Measurements from ENCODE around the gene GJB2. TPM values are rescaled to one million over a fixed set of nuclear protein-coding genes. Genes with fewer than 3 reads are reported as not detected.

Gene GJB2
- total RNA-seq, 2 experiments from 2014 or later: 0.19 to 0.25 TPM

DNA sequence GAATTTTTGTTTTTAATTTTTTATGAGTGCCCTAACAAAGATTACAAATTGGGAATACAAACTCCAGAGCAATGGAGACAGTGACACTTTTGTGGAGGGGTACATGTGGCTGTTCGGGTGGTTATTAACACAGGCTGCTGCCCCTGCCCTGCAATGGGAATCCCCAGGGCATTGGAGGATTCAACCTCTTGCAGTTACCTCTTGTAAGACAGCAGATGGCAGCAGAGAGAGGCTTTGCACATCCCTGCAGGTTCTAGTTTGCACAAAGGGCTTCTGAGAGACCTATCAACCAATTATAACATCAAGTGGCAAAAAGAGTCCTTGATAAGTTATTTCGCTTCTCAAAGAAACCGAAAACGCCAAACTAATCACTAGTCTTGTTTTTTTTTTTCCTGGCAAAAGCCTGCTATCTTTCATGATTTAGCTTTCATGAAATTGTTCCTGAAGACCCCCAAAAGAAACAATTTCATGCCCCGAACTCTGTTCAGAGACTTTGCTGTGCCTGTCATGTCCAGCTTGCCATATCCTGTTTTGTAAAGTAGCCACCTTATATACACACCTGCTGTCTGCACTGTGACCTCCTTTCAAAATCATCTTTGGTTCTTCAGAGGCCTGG is 10.4 kb downstream of the GJB2 start:
- Mint-ChIP-seq H3K4me1 (ENCODE audit: low read depth) (no peaks in the 10 kb centered on the region), H3K4me3 (no peak overlapping the region), H3K36me3 (ENCODE audit: low read depth) (no peaks in the 10 kb centered on the region), H3K27me3 (peaks cover 48% of the 10 kb centered on the region), H3K27ac (no peak overlapping the region), H3K9me3 (no peaks in the 10 kb centered on the region)
- TF ChIP-seq, protein P1, sequence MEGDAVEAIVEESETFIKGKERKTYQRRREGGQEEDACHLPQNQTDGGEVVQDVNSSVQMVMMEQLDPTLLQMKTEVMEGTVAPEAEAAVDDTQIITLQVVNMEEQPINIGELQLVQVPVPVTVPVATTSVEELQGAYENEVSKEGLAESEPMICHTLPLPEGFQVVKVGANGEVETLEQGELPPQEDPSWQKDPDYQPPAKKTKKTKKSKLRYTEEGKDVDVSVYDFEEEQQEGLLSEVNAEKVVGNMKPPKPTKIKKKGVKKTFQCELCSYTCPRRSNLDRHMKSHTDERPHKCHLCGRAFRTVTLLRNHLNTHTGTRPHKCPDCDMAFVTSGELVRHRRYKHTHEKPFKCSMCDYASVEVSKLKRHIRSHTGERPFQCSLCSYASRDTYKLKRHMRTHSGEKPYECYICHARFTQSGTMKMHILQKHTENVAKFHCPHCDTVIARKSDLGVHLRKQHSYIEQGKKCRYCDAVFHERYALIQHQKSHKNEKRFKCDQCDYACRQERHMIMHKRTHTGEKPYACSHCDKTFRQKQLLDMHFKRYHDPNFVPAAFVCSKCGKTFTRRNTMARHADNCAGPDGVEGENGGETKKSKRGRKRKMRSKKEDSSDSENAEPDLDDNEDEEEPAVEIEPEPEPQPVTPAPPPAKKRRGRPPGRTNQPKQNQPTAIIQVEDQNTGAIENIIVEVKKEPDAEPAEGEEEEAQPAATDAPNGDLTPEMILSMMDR (IDR thresholded peaks at IDR 0.05): peak; percentile 84
- CTCF ChIA-PET: interaction anchor here (0.9 to 1.9 kb wide), 4 partner anchors 9 to 742 kb away, joined by 3 to 6 read pairs (median 4); no protein-coding TSS in a partner anchor
- Histone ChIP-seq H3K4me1 (ENCODE audit: insufficient read depth, low read length) (peaks cover 2% of the 10 kb centered on the region), H3K9me3 (ENCODE audit: control insufficient read depth in 1 of 2, insufficient read depth in 1 of 2, low read length in 2 of 2) (no peaks in the 10 kb centered on the region), H3K36me3 (ENCODE audit: insufficient read depth, low read length) (no peaks in the 10 kb centered on the region), H3K27ac (ENCODE audit: low read depth in 1 of 2, low read length in 2 of 2) (no peak overlapping the region), H3K27me3 (ENCODE audit: control insufficient read depth in 1 of 2, insufficient read depth in 2 of 2, low read length in 2 of 2) (peaks cover 17 to 20% of the 10 kb centered on the region in 2 experiments), H3K4me3 (ENCODE audit: low read length) (no peak overlapping the region)
- ATAC-seq (ENCODE audit: poor library complexity) (peak; percentile 100), DNase-seq (peak in 11 of 14 experiments; percentile 26 to 87 (median 46))
- intact Hi-C loops (cut with DNase I, micrococcal nuclease): loop anchor here (1.0 to 5.0 kb wide), 2 partner anchors 307 to 745 kb away; no protein-coding TSS in a partner anchor
- POLR2A ChIA-PET: interaction anchor here (1.1 kb wide), 1 partner anchor 10 kb away, joined by 3 read pairs; no protein-coding TSS in a partner anchor

DNA sequence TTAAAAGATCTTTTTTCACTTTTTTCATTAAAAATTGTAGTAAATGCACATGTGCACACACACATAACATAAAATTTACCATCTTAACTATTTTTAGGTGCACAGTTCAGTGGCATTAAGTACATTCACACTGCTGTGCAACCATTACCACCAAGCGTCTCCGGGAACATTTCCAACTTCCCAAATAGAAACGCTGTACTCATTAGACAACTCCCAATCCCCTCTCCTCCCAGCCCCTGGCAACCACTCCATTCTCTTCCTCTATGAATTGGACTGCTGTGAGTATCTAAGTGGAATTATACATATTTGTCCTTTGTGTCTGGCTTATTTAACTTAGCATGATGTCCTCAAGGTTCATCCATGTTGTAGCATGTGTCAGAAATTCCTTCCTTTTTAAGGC is 11.6 kb downstream of the GJB2 start:
- H3K27me3 ChIP-seq (ENCODE audit: control insufficient read depth in 1 of 2, insufficient read depth in 2 of 2, low read length in 2 of 2): peaks cover 24 to 29% of the 10 kb centered on the region in 2 experiments
- TF ChIP-seq, protein P1 (IDR thresholded peaks at IDR 0.05): no peak
- peaks cover 57% of the 10 kb centered on the region for H3K27me3 Mint-ChIP-seq
- H3K4me3 ChIP-seq (ENCODE audit: low read length): no peak overlapping the region
- ChIA-PET CTCF (interaction anchor here (1.0 kb wide), 1 partner anchor 16 kb away, joined by 6 read pairs; no protein-coding TSS in a partner anchor), POLR2A (no interaction called here)
- no peaks in the 10 kb centered on the region for H3K36me3 ChIP-seq (ENCODE audit: insufficient read depth, low read length)
- H3K9me3 Mint-ChIP-seq: no peaks in the 10 kb centered on the region
- no peaks in the 10 kb centered on the region for H3K4me1 Mint-ChIP-seq (ENCODE audit: low read depth)
- intact Hi-C loops (cut with DNase I, micrococcal nuclease): loop anchor here in 1 of 2 experiments (5.0 kb wide), 1 partner anchor 746 kb away; no protein-coding TSS in a partner anchor
- DNase-seq (no peak), ATAC-seq (ENCODE audit: poor library complexity) (no peak)
- no peaks in the 10 kb centered on the region for H3K9me3 ChIP-seq (ENCODE audit: control insufficient read depth in 1 of 2, insufficient read depth in 1 of 2, low read length in 2 of 2)
- peaks cover 2% of the 10 kb centered on the region for H3K4me1 ChIP-seq (ENCODE audit: insufficient read depth, low read length)
- H3K27ac Mint-ChIP-seq: no peak overlapping the region
- H3K27ac ChIP-seq (ENCODE audit: low read depth in 1 of 2, low read length in 2 of 2): no peak overlapping the region
- no peaks in the 10 kb centered on the region for H3K36me3 Mint-ChIP-seq (ENCODE audit: low read depth)
- H3K4me3 Mint-ChIP-seq: no peak overlapping the region

DNA sequence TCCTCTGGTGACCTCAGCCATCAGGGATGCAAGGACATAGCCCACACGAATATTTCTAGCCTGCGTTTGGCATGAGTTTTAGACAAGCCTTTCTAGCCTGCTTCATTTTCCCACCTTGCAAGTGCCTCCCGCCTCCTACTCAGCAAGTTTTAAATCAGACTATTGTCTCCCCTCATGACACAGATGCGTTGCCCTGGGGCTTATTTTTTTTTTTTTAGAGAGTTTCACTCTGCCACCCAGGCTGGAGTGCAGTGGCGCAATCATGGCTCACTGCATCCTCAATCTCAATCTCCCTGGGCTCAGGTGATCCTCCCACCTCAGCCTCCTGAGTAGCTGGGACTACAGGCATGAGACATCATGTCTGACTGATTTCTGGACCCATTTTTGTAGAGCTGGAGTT is 14.6 kb downstream of the GJB2 start:
- no peak for DNase-seq
- Mint-ChIP-seq H3K27me3 (peaks cover 86% of the 10 kb centered on the region), H3K36me3 (ENCODE audit: low read depth) (no peaks in the 10 kb centered on the region), H3K9me3 (no peaks in the 10 kb centered on the region), H3K4me1 (ENCODE audit: low read depth) (peaks cover 7% of the 10 kb centered on the region), H3K4me3 (no peak overlapping the region), H3K27ac (no peak overlapping the region)
- no peak for ATAC-seq (ENCODE audit: poor library complexity)
- intact Hi-C loops (cut with DNase I, micrococcal nuclease): no loop called here
- H3K27me3 ChIP-seq (ENCODE audit: control insufficient read depth in 1 of 2, insufficient read depth in 2 of 2, low read length in 2 of 2): peaks cover 43 to 53% of the 10 kb centered on the region in 2 experiments
- H3K36me3 ChIP-seq (ENCODE audit: insufficient read depth, low read length): no peaks in the 10 kb centered on the region
- peaks cover 9% of the 10 kb centered on the region for H3K4me1 ChIP-seq (ENCODE audit: insufficient read depth, low read length)
- no peaks in the 10 kb centered on the region for H3K9me3 ChIP-seq (ENCODE audit: control insufficient read depth in 1 of 2, insufficient read depth in 1 of 2, low read length in 2 of 2)
- ChIA-PET CTCF (no interaction called here), POLR2A (no interaction called here)
- no peak overlapping the region for H3K27ac ChIP-seq (ENCODE audit: low read depth in 1 of 2, low read length in 2 of 2)
- TF ChIP-seq, protein P1 (IDR thresholded peaks at IDR 0.05): no peak
- no peak overlapping the region for H3K4me3 ChIP-seq (ENCODE audit: low read length)
